Fibroblast of skin of abdomen (primary cell): ENCODE results near the gene MRGPRG.

Experiments
- DNase-seq: peaks from one replicate; pipeline ENCODE4 v3.0.0-alpha.2; 2013

Gene MRGPRG

DNA sequence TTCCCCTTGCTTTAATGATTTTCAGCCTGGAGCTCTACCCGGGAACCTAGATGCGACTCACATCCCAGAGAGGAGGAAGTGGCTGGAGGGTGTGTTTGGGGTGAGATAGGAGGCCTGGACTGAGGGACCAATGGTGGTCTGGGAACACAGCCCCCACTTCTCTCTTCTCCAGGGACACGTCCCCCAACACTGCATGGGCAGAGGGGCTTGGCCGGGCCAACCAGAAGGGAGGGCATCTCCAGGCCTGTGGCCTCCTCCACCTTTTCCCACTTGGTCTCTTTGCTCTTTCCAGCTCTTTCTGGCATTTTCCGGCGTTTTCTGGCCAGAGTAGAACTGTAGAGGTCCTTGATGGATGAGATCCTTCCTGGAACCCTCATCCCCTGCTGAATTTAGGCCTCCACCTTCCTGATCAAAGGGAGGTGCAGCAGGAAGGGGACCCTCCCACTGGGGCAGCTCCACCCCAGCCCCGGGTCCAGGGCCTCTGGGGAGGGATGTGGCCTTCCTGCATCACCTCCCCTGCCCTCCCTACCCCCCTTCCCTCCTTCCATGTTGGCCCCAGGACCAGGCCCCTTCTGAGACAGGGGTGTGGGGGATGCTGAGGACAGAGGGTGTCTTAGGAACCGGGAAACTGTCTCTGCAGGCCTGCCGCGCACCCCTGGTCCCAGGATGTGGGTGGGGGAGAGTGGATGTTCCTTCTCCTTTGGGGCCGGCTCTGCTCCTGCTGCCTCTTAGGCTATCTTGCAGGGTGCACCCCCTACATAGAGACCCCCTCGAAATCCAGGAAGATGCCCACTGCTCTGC is 24.4 kb downstream of the MRGPRG start:
- no peak for DNase-seq

DNA sequence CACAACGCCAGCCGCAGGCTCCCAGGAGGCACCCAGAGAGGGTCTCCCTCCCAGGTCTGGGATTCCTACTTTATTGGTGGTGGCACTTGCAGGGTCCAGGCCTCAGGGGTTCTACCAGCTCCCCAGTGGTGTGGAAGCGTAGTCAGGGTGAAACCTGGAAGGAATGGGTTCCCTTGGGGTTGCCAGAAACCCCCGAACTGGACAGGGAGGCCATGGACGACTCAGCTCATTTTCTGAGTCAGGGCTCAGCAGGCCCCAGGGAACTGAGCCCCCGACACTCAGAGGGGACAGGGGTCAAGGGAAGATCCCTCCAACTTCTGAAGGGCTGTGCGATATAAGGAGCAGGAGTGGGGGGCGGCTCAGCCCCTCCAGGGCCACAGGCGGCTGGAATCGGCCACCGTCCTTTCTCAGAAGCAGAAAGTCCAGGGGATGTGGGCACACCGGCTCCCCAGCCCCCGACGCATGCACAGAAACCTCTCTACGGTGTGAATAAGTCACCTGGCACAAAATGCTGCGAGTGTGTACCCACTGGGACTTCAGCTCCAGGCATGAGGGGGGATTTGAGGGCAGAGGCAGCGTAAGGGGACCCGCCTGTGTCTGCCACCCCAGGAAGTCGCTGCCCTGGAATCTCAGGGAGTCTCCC is 25.1 kb downstream of the MRGPRG start:
- DNase-seq, result no peak

DNA sequence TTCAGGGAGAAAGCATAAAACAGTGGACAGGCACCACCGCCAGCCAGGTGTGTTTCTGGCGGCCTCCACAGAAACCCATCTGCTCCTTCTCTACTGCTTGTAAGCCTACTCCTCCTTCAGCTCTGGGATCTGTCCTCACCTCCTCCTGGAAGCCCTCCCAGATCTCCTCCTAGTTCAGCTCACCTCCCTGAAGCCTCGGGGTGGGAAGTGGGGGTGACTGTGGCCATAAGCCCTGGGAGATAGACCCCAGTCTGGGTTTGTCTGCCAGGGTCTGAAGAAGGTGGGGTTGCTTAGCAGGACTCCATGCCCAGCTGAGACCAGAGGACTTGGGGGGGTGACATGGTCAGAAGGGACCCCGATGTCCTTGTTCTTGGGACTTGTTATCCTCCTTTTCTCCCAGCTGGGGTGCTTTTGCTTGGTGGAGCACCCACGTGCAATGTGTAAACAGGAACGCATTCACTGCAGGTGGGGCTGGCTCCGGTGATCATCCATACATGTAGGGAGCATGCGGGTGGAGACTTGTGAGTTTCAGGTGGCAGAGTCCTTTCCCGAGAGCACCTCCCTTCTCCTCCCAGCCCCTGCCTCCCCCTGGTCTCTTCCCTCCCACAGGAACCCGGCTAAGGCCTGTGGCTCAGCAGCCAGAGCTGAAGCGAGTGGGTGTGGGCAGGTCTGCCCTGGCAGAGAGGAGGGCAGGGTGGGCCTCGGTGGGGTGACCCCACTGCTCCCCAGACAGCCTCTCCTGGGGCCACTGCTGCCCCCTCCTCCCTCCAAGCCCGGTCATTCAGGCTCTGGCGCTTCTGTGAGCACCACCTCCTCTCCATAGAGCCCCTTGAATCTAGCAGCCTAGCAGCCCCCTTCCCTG is 25.9 kb downstream of the MRGPRG start:
- no peak for DNase-seq

DNA sequence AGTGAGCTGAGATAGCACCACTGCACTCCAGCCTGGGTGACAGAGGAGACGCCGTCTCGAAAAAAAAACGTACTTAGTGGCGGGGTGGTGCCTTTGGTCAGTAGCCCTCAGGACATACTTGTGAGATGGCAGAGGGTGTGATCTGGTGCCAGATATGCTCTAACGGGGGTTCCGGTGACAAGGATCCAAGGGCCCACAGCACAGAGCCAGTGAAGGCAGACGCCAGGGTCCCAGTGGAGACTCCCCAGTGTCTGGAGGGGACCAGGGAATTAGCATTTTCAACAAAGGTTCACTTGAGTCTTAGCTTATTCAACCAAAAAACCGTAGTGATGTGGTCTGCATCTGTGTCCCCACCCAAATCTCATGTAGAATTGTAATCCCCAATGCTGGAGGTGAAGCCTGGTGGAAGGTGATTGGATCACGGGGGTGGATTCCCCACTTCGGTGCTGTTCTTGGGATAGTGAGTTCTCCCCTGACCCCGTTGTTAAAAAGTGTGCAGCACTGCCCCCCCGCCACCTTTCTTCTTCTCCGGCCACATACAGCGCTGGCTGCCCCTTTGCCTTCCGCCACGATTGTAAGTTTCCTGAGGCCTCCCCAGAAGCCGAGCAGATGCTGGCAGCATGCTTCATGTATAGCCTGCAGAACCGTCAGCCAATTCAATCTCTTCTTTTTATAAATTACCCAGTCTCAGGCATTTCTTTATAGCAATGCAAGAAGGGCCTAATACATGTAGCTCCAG is 26.9 kb downstream of the MRGPRG start:
- no peak for DNase-seq

DNA sequence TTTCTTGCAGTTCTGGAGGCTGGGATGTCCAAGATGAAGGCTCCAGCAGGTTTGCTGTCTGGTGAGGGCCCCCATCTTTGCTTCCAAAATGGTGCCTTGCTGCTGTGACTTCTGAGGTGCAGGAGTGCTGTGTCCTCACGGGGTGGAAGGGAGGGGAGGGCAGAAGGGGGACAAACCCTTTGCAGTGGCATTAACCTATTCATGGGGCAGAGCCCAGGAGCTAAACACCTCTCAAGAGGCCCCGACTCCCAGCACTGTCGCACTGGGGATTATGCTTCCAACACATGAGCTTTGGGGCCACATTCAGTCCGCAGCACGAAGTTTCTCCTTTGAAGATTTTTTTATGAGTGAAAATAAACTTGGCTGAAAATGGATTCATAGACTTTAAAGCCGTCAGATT is 28.0 kb downstream of the MRGPRG start:
- DNase-seq, result no peak

DNA sequence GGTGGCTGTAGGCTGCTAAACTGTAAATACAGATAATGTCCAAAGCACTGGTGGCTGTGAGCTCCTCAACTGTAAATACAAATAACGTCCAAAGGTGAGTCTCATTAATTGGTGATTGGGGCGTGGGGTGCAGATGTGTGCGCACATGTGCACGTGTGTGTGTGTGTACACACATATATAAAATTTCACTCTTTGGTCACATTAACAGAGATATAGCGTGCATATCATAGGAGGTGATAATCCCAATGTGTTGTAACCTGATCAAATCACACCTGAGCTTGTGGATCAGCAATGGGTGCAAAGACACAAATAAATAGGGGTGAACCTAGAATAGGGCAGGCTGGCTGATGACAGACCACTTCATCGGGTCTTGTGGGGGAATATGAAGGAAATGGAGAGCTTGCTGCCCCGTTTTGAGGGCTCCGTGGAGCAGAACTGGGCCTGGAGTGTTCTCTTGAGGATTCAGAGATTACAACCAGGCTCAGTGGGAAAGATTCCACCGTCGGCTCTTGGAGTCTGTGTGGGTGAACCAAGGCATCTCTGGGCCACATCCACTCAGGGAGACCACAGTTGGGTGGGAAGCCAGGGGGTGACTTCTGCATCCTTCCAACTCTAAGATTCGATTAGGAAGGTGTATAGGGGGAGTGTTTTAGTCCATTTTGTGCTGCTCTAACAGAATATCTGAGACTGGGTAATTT is 28.6 kb downstream of the MRGPRG start:
- DNase-seq, result no peak

DNA sequence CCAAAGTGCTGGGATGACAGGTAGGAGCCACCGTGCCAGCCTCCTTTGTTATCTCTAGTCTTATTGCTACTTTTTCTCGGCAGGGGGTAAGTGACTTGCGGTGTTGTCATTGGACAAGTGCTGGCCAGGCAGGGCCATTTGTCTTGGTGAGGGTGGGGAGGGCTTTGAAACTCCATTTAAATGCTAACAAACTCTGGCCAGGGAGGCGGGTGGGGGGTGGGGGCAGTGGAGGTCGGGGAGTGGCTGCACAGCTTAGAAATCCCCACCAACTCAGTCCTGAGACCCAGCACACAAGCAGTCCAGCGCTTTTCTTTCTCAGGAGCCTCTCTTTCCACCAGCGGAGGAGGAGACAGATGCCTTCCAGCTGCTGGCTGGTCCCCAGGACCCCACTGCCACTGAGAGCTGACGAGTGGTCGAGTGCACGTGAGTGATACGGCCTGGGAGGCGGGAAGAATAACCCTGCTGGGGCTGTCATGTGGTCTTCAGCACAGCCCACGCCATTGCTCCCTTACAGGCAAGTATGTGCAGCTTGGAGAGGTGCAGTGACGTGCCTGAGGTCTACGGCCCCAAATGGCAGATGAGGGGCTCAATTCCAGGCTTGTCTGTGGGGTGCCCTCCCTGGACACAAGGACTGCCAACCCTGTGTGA is 29.3 kb downstream of the MRGPRG start:
- no peak for DNase-seq

DNA sequence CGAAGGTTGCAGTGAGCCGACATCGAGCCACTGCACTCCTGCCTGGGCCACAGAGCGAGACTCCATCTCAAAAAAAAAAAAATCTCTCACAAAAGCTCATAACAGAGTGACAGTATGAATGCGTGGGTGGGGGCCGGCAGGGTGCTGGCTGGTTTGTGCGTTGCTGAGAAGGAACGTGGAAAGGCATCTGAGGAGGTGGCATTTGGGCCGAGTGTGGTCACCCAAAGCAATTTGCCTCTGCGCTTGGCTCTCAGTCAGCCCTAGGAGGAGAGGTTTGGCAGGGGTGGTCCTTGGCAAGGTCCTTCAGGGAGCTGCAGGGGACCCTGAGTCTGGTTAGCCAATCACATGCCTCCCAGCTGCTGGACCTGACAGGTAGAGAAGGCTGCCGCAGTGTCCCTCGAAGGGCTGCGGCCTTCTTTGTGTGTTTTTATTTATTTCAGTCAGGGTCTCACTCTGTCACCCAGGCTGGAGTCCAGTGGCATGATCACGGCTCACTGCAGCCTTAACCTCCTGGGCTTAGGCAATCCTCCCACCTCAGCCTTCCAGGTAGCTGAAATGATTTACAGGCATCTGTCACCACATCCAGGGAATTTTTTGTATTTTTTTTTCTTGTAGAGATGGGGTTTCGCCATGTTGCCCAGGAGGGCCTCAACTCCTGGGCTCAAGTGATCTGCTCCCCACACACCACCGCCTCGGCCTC is 30.0 kb downstream of the MRGPRG start:
- DNase-seq, result no peak

DNA sequence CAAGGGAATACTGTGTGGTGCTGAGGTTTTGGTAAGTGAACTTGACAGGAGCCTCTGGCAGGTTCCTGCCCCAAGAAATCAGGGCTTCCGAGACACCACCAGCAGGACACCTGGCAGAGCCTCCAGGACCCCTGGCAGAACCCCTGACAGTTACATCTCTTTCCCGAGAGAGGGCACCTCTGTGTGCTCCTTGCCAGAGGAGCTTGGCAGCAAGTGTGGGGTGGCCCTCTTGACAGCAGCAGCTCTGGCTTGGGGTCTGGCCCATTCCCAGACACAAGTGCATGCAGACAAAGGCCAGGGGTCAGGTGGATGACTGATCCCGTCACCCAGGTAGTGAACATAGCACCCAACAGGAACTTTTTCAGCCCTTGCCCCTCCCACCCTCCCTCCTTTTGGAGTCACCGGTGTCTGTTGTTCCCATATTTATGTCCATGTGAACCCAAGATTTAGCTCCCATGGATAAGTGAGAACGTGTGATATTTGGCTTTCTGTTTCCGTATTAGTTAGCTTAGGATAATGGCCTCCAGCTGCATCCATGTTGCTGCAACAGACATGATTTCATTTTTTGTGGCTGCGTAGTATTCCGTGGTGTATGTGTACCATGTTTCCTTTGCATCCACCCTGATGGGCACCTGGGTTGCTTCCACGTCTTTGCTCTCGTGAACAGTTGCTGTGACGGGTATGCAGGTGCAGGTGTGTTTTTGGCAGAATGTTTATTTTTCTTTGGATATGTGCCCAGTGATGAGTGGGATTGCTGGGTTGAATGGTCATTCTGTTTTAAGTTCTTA is 32.3 kb downstream of the MRGPRG start:
- DNase-seq, result no peak

DNA sequence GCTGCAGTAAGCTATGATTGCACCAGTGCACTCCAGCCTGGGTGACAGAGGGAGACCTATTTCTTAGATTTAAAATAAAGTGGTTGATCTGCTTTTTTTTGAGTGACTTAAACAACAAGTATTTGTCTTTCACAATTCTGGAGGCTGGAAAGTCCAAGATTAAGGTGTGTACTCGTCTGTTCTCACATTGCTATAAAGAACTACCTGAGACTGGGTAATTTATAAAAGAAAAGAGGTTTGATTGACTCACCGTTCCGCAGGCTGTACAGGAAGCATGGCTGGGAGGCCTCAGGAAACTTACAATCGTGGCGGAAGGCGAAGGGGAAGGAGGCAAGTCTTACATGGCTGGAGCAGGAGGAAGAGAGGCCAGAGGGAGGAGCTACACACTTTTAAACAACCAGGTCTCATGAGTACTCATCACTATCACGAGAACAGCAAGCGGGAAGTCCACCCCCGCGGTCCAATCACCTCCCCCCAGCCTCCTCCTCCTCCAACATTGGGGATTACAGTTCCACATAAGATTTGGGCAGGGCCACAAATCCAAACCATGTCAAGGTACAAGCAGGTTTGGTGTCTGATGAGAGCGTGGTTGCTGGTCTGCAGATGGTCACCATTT is 33.8 kb downstream of the MRGPRG start:
- no peak for DNase-seq

DNA sequence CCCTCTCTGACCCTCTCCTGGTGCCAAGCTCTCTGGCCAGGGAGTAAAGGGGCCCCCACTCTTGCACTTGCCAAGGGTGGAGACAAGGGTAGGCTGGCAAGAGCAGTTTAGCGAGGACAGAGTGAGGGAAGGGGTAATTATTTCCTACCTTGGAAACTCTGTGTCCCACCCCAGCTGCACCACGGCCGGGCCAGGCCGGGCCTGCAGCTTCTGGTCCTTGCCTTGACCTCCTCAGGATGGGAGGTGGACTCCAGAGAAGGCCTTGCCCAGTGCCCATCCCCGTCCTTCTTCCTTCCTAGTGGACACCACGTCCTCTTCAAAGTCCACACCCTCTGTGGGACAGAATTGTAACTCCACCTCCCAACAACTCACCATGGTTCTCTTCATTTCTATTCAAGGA is 35.1 kb downstream of the MRGPRG start:
- DNase-seq, result no peak

DNA sequence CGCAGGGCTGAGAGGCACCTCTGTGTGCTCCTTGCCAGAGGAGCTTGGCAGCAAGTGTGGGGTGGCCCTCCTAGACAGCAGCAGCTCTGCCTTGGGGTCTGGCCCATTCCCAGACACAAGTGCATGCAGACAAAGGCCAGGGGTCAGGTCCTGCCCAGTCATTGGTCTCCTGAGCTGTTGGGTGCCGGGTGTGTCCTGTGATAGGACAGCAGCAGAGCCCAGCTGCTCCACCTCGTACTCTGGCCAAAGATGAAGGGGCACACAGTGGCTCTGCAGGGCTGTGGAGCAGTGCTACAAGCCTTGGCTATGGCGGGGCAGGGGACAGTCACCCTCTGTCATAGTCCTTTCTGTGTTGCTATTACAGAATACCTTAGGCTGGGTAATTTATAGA is 36.2 kb downstream of the MRGPRG start:
- no peak for DNase-seq

DNA sequence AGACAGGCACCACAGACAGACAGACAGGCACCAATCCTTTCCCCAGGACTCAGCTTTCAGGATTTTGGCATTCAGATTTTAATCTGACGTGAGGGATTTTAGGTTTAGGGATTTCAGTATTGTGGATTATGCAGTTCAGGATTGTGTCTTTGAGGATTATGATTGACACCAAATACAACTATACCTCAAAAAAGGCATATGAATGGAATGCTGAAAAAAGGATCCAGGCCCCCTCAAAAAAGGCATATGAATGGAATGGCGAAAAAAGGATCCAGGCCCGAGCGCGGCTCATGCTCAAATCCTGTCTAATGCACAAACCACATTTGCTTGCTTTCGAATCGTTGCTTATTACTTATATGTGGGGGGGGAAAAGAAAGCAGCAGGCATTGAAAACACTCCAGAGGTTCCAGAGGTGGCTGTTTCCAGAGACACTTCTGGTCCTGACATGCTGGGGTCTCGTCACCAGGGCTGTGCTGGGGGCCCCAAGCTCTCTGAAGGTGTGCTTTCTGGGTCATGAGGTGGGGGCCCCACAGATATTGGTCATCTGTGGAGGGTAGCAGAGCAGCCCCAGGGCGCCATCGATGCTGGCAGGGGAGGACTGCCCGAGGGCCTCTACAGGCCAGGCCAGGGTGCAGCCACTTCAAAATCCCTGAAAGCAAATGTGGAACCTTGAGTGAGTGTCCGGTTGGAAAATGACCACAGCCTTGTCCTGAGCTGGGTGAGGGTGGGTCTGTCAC is 36.7 kb downstream of the MRGPRG start:
- no peak for DNase-seq

DNA sequence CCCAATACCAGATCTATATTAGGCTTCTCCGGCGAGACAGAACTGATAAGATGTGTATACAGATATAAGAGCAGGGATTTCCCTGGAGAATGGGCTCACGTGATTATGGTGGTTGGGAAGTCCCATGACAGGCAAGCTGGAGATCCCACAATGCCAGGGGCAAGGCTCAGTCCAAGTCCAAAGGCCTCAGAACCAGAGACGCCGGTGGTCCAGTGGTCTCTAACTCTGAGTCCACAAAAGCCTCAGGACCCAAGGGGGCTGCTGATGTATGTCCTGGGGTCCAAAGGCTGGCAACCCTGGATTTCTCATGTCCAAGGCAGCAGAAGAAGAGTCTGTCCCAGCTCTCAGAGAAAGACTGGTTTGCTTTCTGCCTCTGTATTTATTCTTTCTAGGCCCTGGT is 37.7 kb downstream of the MRGPRG start:
- no peak for DNase-seq

DNA sequence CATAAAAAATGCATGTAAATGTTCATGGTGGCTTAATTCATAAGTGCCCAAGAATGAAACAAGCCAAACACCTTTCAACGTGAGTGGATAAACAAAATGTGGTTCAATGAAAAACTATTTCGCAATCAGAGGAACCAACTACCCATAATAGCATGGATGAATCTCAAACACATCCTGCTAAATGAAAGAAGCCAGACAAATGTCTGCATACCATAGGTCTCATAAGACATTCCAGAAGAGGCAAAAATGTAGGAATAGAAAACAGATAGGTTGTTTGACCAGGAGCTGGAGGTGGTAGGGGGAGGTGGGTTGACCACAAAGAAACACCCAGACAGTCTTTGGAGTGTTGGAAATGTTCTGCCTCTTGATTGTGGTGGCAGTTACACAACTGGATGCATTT is 40.3 kb downstream of the MRGPRG start:
- DNase-seq, result peak; percentile 83

DNA sequence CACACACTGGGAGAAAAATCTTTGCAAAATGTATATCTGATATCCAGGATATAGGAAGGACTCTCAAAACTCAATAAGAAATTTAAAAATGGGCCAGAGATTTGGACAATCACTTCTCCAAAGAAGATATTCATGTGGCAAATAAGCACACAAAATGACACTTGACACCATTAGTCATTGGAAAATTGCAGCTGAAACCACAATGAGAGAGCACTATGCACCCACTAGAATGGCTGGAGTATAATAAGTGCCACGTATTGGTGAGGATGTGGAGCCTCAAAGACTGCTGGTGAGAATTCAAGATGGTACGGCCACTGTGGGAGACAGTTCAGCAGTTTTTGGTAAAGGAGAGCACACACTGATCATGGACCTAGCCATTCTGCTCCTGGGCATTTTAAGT is 40.7 kb downstream of the MRGPRG start:
- no peak for DNase-seq

DNA sequence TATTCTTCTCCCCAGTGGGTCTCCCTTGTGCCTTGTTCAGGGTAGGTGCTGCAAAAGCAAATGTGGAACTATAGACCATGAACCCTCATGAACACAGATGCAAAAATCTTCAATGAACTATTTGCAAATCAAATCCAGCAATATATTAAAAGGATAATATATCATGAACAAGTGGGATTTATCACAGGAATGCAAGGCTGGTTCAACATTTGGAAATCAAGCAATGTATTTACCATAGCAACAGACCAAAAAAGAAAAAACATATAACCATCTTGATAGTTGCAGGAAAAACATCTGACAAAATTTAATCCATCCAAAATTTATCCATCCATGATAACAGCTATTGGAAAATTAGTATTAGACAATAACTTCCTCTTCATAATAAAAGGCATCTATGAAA is 42.1 kb downstream of the MRGPRG start:
- no peak for DNase-seq

DNA sequence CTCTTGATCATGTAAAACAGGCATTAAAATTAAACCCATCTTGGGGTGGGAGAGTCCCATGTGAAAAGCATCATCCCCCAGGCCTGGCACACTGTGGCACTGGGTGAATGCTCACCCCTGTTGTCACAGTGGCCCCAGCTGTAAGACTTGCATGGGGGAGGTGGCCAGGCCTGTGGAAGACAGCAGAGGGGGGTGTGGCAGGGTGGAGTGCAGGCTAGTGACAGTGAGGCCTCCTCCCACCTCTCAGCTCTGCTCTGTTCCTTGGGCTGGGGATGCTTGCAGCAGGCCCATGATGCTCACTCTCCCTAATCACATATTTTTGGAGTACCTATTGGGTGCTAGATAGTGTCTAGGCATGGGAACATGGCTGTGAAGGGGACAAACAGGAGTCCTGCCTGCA is 43.4 kb downstream of the MRGPRG start:
- DNase-seq, result no peak

DNA sequence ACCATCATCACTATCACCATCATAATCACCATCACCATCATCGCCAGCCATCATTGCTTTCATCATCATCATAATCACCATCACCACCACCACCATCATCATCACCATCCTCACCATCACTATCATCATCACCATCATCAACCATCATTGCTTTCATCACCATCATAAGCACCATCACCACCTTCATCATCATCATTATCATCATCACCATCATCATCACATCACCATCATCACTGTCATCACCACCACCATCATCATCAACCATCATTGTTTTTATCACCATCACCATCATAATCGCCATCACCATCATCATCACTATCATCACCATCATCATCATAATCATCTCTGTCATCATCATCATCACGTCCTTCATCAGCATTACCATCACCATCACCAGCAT is 44.2 kb downstream of the MRGPRG start:
- no peak for DNase-seq
